HG03025 (cell line): ENCODE measurements around the gene TSSK2.

ENCODE experiments used
- ATAC-seq: cut with Tn5 transposase; IDR thresholded peaks from one replicate; pipeline ENCODE4 v1.9.1; 2021; ENCODE audit warnings: mild to moderate bottlenecking, moderate library complexity; ENCODE audit not compliant: unreplicated experiment, low FRiP score

Gene TSSK2

DNA sequence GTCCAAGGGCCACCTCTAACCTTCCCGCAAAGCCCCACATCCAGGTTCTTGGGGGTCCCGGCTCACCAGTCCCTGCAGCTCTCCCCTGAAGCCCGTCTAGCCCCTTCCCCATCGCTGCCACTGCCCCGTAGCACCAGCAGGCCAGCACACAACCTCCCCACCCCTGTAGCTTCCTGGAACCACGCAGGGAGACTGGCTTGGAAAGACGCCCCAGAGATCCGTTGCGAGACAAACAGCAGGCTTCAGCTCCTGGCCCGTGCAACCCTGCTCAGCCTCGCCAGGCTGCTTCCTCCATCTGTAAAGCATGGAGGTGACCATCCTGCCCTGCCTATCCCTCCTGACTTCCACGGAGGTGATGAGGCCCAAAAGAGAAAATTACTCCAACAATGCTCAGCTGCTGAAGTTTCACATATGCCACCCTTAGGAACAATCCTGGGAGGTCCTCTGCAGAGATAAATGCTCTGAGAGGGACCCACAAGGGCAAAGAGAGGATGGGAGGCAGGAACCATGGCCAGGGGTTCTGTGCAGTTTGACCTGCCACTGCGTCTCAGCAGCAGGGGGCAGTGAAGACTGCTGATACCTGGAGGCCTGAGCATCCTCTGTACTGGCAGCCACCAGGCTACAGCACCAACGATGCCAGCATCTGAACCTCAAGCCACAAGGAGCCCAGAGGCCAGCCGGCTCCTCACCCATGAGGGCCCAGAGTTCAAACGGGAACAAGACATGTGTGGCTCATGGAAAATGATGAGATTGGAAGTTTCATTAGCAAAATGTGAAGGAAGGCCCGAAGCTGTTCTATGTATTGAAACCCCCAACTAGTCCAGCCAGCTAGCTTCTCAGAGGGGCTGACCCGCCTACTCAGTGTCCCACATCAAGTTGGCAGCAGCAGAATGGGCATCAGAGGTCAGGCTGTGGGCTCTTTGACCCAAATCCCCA, 25.0 kb upstream of the TSSK2 start:
- ATAC-seq, result no peak

DNA sequence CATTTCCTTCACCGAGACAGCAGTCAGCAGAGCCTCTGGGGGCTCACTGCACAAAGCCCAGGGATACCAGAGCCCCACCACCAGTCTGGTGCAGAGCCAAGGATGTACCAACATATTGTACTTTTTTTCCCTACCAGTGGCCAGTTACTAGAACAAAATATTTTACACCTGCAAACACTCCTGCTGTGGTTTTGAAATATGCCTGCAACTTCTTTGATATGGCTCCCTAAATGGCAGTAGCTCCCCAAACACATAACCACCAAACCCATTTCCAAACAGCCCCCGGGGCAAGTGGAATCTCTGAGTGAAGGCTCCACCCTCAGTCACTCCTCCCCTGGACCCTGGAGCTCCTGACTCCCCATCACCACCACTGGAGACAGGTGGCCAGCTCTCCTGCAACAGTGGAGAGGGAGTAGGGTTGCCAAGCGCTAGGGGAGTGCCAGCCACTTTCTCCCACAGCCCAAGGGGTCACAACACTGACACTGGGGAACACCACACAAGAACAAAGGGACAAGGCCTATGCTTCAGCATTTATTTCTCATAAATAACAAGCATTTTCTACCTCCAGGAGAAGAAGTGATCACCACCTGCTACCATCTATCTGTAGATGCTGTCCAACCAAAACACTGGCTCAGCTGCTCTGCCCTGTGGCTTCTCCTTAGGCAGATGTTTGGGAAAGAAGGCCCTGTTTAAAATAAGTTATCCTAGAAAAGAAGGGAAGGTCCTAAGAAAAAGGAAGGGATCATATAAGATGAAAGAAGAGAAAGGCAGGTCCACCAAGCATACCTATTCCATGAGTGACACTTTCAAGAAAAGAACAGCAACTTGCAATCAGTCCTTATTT, 24.0 kb upstream of the TSSK2 start:
- ATAC-seq, result no peak

DNA sequence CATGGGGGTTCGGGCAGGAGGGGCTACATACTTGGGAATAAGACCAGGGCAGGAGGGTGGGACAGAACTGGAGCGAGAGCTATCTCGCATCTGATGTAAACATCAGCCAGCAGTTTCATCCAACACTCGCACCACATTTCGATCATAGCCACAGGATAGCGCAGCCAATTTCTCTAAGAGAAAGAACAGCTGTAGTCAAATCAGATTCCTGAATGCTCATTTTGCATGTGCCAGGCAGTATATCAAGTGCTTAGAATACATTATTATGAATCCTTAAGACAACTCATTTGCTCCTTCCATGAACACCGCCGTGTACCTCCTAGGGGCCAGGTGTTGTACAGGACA, 23.4 kb upstream of the TSSK2 start:
- no peak for ATAC-seq

DNA sequence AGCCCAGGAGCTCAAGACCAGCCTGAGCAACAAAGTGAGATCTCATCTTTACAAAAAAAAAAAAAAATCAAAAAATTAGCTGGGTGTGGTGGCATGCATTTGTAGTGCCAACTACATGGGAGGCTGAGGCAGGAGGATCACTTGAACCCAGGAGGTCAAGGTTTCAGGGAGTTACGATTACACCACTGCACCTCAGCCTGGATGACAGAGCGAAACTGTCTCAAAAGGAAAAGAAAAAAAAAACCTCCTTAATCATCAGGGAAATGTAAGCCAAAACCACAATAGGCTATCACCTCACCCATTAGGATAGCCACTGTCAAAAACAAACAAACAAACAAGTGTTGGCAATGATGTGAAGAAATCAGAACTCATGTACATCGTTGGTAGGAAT, 22.3 kb upstream of the TSSK2 start:
- no peak for ATAC-seq

GRCh38 chr22:19109198-19110063, 21.7 kb upstream of the TSSK2 start:
- peak; percentile 64 for ATAC-seq

DNA sequence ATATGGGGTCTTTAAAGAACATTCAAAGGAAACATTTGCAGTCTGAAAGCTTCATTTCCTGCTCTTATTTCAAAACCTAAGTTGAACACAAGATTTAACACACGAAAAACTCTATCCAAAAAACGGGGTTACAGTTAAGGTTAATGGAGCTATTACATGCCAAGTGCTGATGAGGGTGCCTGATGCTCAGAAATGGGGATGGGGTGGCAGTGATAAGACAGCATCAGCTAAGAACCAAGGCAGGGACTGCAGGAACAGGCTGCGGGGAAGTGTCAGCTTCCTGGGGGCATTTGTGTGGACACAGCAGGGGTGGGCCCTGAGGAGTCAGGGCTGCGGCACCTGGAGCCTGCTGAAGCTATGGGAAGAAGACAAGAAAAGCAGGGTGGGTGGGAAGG, 21.0 kb upstream of the TSSK2 start:
- ATAC-seq, result no peak

GRCh38 chr22:19110646-19111045, 20.5 kb upstream of the TSSK2 start:
- ATAC-seq, result no peak

DNA sequence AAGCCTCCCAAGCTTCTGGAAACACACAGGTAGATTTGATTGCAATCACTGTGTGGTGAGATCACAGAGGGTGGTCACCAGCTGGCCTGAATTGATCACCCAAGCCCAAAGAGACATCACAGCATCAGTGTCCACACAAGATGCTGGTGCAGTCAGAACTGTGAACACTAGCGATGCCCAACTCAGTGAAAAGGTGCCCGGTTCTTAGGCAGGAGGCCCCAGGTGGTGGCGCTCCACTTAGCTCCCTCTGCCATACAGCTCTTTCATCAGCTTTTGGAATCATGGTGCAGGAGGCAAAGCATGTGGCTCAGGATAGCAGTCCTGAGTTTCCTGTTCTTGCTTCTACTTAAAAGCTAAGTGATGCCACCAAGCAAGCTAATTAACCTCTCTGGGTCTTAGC, 20.0 kb upstream of the TSSK2 start:
- no peak for ATAC-seq

DNA sequence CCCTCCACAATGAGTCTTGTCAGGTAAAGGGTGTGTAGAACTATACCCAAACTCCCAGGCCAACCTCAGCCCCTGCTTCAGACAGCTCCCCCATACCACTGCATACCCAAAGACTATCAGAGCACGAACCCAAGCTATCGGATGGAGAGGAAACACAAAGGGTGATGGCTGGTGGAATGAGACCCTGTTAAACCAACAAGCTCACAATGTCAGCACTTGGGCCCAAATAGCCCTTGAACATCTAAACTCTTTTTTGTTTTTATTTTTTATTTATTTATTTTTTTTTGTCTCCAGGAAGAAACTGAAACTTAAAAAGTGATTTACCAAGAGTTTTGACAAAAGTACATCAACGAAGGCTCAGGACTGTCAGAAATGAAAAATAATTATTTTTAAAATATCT, 19.5 kb upstream of the TSSK2 start:
- no peak for ATAC-seq

DNA sequence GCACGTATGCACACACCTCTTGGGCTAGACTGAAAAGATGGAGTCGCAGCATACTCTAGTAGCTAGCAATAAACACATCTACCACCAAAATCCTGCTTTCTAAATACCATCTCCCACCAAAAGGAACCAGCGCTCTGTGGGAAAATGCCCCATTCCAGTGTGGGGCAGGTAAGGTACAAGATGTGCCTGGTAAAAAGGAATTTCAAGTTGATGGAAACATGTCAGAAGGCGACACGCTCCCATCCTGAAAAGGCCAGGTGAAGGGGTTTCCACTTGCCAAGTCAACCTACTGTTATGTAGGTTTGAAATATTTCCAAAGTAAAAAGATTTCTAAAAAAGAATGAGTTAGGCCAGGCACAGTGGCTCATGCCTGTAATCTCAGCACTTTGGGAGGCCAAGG, 17.7 kb upstream of the TSSK2 start:
- ATAC-seq, result no peak

DNA sequence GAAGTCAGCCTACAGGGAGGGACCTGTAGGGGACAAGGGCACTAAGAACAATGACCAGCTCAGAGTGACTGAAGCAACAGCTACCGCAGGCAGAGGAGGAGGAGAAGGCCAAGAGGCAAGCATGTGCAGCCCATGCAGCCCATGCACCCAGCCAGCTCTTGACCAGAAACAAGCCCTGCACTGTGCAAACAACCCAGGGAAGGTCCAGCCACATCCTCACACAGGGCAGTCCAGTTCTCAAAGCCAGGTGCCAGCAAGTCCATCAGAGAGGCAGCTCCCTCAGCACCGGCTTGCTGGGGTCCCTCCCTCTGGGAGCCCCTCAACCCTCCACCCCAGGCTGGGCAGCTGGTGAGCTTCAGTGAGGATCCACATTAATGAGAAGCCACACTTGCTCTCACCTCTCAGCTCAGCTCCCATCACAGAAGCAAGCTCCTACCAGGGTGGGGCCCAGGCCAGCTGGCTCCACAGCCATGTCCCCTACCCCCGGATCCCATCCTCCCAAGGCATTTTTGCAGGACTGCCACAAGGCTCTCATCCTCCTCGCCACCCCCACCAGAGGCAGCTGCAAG, 16.0 kb upstream of the TSSK2 start:
- ATAC-seq, result no peak

GRCh38 chr22:19115628-19116027, 15.5 kb upstream of the TSSK2 start:
- no peak for ATAC-seq

DNA sequence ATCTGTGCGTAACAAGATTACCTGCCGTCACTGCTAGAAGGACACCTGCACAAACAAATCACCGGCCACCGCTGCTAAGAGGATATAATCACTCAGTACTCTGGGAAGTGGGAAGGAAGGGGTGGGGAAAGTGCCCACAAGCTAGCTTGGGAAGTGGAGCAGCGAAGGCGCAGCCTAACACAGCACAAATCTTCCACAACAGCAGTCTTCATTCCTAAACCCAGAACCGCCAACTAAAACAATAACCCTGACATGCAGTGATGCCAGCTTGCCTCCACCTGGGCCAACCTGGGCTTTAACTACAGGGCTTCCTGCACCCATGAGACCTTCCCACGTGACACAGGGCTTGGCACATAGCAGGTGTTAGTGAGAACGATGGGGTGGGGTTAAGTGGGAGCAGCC, 14.0 kb upstream of the TSSK2 start:
- no peak for ATAC-seq

GRCh38 chr22:19118329-19118880, 12.7 kb upstream of the TSSK2 start:
- ATAC-seq, result no peak

DNA sequence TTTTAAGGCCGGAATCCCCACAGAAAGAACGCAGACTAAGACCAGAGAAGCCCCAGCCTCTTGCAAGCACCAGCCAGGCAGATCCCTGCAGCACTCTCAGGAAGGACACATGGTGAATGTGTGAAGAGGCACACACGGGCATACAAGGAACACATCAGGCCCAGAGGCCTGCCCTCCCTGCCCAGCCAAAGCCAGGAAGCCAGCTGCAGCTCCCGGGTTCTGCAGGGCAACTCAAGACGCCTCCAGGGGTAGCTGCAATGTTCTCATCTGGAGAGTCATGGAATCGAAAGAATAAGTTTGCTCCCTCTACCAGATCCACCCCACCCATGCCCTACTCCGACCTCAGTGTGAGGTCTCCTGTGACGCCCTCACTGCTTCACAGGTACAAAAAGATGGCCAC, 11.2 kb upstream of the TSSK2 start:
- ATAC-seq, result no peak

- ATAC-seq, result no peak
Observed at GRCh38 chr22:19120829-19121630, 10.1 kb upstream of the TSSK2 start.

DNA sequence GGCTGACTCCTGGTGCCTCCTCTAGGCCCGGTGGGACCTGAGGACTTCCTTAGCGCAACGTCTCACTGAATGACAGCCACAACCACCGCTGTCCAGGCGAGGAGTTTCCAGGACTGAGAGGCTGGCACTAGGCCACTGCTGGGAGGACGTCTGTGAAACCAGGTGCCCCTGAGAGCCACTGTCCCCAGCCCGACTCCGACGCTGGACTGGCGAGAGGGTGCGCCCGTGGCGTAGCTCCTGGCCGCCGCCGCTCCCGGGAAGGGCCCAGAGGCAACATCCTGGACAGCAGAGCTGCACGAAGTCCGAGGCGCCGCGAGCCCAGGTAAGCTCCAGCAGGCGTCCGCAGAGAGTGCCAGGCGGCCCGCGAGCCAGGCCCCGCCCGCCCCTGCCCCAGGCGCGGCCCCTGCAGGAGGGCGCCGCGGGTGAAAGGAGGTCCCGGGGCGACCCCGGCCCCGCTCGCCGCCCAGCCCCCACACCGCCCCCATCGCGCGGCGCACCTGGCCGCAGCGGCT, 9.4 kb upstream of the TSSK2 start:
- peak; percentile 13 for ATAC-seq

DNA sequence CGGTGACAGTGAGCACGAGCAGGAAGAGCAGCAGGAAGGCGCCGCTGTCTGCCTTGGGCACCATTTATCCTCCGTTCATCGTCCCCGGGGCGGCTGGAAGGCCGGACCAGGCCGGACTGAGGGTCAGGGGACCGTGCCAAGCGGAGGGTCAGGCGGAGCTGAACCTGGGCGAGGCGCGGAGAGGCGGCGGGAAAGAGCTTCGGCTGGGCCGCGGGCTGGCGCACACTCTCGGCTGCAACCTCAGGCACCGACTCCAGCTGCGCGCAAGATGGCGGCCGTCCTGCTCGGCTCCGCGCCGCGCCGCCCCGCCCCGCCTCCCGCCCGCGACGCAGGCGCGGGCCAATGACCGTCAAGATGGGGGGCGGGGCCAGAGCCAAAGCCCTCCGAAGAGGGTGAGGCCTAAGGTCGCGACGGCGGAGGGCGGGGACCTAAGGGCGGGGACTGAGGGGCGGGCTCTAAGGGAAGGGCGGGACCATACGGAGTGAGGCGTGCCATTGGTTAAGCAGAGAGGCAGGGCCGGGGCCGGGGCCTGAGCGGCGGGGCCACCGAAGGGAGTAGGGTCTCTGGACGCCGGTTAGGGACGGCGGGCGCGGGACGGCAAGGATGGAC, 8.9 kb upstream of the TSSK2 start, which contains the start of gene DGCR2:
Gene DGCR2 (minus strand): TSS at position 270 of the 609 bp plus-strand sequence. CDS start 206 bp downstream, at position 64.
- ATAC-seq, result peak; percentile 68
